Cerebellar cortex (tissue), 1 donor: ENCODE results near the gene ZNF598.
"Not testable (repeated sequence)": the region's sequence is repeated elsewhere in the genome, so short reads cannot be mapped to it uniquely, and the experiment has no call there.

Source experiments
- DNase-seq: peaks from one replicate; pipeline ENCODE4 v3.0.0-alpha.2; 2015; ENCODE audit warnings: low spot score

ZNF598 gene

GRCh38 chr16:1958143-1958491, 51.5 kb downstream of the ZNF598 start:
- DNase-seq, result not testable (repeated sequence)

DNA sequence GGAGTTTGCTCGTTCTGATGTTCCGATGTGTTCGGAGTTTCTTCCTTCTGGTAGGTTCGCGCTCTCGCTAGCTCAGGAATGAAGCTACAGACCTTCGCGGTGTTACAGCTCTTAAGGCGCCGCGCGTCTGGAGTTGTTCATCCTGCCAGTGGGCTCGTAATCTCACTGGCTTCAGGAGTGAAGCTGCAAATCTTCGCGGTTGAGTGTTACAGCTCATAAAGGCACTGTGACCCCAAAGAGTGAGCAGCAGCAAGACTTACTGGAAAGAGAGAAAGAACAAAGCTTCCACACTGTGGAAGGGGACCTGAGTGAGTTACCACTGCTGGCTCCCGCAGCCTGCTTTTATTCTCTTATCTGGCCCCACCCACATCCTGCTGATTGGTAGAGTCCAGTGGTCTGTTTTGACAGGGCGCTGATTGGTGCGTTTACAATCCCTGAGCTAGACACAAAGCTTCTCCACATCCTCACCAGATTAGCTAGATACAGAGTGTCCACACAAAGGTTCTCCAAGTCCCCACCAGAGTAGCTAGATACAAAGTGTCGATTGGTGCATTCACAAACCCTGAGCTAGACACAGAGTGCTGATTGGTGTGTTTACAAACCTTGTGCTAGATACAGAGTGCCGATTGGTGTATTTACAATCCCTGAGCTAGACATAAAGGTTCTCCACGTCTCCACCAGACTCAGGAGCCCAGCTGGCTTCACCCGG, 52.0 kb downstream of the ZNF598 start:
- not testable (repeated sequence) for DNase-seq

- no peak for DNase-seq
These were observed 55.9 kb downstream of the ZNF598 start for GRCh38 chr16:1953734-1954133.

DNA sequence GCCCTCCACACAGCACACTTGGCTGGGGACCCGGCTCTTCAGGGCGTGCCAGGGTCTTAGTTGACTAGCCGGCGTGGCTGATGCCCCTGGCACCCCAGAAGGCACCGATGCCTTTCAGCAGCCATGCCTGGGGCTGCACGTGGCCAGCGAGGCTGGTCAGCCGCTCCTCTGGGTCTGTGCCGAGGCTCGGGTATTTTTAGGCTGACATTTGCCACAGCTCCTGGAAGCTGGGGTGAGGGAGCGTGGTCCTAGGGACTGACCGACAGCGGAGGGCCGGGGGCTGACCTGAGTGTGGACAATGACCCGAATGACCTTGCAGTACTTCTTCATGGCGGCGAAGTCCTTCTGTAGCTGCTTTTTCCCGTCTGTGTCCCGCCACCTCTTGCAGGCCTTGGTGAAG, 59.1 kb downstream of the ZNF598 start:
- DNase-seq, result no peak

DNA sequence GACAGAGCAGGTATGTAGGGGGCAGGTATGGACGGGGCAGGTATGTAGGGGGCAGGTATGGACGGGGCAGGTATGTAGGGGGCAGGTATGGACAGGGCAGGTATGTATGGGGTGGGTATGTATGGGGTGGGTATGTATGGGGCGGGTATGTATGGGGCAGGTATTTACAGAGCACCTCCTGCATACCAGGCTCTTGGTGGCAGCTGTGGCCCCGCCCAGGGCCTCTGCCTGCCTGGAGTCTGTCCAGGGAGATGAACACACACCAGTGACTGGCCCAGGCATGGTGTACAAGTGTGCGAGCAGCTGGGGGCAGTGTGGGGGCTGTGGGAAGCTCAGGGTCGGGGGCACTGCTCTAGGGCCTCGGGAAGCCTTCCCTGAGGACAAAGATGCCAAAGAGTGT, 59.6 kb downstream of the ZNF598 start:
- DNase-seq, result no peak

DNA sequence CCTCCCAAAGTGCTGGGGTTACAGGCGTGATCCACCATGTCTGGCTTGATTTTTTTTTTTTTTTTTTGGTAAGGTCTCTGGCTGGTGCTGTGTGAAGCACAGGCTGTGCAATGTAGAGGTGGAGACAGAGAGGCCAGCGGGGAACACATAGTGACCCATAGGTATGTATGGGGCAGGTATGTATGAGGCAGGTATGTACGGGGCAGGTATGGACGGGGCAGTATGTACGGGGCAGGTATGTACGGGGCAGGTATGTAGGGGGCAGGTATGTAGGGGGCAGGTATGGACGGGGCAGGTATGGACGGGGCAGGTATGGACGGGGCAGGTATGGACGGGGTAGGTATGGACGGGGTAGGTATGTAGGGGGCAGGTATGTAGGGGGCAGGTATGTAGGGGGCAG, 60.1 kb downstream of the ZNF598 start:
- no peak for DNase-seq
